GM19467 (cell line): Measurements from ENCODE around the gene LPAR3.

Experiments
- ATAC-seq: cut with Tn5 transposase; IDR thresholded peaks from one replicate; pipeline ENCODE4 v1.9.1; 2021; ENCODE audit warnings: mild to moderate bottlenecking, moderate library complexity; ENCODE audit not compliant: unreplicated experiment

LPAR3 gene

DNA sequence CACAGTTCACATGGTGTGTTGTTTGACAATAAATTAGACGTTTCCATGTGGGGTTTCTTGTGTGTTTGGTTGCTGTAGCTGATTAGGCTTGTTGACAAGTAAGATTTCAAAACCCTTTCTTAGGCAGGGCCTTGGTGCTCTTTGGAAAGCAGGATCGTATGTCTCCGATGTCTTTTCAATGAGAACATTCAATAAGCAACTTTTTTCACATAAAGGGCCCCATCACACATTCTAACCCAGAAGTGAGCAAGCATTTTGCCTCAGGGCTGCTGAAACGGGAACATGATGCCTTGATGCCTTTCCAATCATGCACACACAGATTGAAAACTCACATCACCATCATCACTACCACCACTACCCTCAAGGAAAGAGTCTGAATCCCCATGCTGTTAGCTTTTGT is 33.1 kb downstream of the LPAR3 start:
- no peak for ATAC-seq

DNA sequence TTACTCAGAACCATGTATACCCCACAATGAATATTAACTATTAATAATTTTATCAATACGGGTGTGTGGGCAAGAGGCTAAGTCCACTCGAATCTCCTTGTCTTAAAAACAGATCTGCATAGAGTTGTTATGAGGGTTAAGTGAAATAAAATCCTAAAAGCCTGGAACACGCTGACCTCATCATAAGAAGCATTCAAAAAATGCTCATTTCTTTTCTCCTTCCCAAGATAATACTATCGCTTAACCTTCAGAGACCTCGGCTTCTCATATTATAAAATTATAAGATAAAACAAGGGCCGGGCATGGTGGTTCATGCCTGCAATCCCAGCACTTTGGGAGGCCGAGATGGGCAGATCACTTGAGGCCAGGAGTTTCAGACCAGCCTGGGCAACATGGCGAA is 35.1 kb downstream of the LPAR3 start:
- ATAC-seq, result no peak

DNA sequence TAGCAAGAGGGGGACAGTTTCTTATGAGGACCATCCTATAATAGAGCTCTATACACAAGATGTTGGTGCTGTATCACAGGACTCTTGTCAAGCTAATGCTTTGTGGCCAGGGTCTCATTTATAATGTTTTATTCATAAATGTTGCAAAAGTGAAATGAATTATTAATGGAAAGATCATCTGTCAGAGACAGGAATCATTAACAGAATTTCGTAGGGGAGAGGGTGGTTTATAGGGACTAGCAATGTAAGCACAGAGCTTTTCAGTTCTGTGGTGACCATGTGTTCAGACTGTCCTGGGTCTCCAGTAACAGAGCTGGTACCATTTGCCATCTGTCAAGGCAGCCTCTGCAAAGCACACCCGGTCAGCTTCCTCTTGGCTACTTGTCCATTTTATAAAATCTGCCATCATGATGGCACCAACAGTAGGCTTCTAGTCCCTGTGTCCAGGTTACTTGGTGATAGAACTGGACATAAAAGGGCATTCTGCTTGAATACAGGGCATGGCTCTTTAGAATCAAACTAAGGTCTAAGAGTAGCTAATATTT is 36.2 kb downstream of the LPAR3 start:
- no peak for ATAC-seq

DNA sequence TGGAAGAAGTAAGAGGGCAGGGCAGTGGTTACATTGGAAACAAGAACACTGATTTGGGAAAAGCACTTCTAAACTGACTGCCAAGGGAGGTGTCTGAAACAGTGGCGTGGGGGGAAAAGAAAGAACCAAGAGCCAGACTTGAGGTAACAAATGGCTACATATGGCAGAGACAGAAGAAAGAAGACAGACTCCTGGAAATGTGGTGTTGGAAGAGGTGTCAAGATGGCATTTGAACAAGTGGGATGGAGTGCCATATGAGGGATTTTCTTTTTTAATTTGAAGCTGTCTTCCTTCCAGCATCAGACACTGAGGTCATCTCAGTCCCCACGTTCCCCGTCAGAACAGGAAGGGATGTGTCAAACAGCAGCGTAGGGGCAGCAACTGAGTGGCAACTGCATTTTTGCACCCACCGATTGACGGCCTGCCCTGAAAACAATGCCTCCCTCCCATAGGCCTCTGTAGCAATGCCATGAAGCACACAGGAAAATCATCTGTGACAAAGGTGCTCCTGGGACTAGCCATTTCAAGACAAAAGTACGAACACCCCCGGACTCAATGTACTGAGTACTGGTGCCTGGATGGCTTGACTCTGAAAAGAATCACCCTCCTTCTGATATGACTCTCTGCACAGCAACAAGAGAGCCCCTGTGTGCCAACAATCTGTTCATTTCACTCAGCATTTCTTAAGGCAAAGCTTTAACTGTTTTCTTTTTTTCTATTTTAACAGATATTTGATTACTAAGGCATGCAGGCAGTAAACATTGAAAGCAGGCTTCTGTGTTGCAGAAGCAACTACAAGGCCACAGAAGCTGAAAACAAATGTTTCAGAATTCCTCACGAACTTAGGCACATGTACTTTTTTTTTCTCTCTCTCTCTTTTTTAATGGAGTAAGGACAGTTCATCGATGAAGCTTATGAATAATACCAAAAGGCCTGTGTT is 37.0 kb downstream of the LPAR3 start:
- no peak for ATAC-seq

DNA sequence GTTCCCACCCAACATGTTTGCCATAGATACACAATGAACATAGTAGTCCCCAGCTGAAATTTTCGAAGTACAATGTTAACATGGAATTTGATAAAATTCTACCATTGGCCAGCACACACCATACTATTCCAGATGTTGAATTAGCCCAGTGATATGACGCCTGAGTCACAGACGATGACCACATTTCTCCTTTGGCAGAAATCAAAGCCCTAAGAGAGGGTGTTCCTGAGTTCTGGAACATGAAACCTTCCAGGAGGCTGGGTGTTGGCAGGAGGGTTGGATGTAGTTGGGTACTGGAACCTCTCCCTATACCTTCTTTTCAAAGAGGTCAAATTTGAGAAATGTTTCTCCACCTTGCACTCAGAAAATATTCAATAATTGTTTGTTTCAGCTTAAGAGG is 37.8 kb downstream of the LPAR3 start:
- ATAC-seq, result no peak

DNA sequence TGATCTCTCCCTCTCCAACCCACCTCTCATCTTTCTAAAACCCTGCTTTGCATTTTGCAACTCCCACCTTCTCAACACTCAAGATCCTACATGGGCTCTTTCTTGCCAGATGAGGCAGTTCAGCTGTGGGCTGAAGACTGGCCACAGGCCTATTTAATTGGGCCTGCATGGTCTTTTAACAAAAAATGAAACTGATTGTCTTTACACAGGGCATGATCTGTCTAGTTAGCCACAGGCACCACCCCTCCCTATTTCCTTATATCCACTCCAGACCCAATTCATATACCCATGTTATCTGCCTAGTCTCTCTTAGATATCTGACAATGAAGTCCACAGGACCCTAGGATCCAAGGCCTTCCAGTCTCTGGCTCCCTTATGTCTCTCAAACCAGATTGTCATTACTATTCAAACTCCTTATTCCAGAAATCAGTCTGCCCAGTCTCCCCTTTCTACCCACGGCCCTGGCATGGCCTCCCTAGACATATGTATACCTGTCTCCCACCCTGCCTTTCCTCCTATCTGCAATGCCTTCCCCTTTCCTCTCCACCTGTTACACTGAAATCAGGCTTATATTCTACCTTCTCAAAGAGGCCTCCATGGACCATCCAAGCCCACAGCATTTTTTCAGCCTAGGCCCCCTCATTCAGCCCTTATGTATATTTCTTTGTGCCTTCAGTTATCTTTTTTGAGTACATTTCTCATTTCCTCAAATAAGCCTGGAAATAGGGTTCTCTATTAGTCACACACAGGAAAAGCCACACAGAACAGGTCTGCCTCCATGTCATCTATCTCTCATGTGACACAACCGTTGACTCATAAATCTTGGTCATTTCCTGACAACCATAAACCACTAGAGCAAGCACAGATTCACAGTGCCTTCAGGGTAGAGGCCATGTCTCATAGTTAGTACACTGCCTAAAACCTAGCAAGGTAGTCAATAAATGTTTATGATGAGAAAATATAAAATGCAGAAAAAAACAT is 39.0 kb downstream of the LPAR3 start:
- ATAC-seq, result peak; percentile 90

DNA sequence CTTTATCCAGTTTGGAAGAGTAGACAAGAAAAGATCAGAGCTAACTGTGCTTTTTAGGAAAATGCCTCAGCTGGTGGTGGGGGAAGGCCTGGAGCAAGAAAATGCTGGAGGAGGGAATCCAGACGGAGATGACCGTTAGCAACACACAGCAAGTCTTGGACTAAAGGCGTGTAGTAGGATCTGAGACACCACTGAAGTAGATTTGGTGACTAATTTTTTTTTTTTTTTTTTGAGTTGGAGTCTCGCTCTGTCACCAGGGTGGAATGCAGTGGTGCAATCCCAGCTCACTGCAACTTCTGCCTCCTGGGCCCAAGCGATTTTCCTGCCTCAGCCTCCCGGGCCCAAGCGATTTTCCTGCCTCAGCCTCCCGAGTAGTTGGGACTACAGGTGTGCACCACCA is 41.2 kb downstream of the LPAR3 start:
- ATAC-seq, result no peak

DNA sequence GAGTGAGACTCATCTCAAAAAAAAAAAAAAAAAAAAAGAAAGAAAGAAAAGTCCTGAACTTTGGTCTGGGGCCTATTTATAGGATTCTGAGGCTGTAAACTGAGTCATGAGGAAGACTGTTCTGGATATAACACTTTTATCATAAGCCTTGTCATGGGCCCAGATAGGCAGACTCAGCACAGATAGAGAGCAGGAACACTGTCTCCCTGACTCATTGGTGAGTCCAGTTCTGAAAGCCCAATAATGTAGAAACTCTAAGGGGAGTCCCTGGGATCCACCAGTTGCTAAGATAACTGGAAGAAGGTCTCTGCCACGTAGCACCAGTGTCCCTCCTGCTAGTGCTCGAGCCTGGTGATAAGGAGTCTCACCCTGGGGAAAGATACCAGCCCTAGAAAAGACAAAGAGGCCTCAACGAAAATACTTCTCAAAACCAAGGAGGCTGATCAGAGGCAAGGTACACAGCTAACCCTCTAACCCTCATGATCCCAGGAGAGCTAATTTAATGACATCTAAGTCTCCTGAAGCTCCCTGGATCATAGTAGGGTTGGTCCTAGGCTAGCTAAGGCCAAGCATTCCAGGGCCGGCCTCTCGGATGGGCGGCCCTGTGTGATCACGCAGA is 43.5 kb downstream of the LPAR3 start:
- no peak for ATAC-seq

DNA sequence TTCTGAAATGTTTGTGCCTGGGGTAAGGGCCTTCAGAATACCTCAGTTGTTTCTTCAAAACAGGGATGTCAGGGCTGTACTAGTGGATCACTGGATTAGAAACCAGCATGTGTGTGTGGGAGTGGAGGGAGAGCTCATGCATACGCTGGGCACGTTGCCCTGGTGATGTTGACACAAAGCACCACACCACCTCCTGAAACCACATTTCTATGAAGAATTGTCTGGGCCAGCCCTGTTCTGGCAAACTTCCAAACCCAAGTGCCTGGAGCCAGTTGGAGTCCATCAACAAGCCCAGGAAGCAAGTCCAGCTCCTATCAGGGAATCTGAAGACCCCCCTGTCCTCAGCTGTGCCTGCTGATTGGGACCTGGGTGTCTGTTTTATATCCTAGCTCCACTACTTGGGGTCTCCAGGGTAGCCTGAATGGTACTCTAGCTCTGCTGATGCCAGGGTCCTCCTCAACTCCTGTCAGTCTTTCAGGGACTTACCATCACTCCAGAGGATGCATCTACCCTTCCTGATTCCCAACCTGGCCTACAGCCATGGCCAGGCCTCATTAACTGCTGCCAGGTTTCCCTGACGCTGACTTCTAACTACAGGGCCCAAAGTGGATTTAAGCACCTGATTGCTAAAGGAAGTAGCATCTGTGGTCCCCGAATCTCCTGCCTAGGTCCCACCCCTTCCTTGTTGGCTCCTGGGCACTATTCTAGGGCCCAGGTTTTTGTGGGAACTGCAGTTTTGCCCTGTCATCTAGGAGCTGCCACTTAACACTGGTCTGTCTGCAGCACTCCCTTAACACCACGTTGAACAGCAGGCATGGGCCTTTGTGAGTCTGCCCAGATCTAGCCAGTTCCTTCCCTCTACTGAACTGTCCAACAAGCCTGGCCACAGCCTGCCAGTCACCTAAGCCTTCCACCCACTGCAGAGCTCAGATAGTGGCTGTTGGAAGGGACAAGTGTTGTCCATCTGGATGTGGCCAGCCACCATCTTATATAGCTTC is 45.5 kb downstream of the LPAR3 start:
- ATAC-seq, result no peak

DNA sequence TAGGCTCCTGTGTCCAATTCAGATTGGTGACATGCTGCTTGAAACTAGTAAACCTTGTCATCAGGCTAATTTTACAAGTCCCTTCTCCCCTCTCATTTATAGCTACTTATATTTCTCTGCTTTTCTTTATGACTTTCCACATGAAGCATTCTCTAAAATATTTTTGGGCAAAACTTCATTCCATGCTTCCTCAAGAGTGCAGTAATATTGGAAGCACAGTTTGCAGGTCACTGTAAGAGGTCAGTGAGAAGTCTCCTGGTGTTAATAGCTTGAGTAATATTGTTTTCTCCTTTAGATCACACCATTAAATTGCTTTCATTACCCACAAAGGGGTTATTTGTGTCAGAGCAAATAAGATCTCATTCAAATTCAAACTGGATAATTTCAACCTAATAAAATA is 46.6 kb downstream of the LPAR3 start:
- ATAC-seq, result no peak

DNA sequence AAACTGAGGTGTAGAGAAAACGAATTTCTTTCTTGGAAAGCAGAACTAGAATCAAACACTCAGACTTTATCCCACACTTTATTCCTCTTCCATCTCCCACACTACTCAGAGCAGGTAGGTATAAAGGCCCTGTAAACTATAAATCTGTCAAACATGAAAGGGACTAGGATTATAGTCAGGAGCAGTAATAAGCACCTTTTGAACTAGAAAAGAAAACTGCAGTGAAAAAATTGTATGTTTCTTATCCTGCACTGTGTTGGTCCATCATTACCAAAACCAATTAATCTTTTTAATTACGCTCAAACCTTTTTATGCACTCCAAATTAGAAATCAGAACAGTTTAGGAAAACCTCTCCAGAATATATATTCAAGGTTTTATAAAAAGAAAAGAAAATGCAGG is 47.6 kb downstream of the LPAR3 start:
- no peak for ATAC-seq

DNA sequence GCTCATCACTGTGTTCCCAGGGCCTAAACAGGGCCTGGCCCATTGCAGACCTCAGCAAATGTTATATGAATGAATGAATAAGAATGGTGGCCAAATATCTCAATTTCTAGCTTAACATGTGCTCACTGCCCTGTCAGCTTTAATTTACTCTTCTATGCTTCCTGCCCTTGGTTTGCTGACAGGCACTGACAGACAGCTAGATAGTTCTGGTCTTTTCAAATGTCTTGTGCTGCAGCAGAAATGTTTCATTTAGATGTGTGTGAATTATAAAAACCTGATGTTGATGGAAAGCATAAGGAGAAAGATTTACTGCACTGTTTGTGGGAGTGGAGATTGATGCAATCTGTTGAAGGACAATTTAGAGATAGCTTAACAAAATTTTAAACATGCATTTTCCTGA is 48.9 kb downstream of the LPAR3 start:
- no peak for ATAC-seq

DNA sequence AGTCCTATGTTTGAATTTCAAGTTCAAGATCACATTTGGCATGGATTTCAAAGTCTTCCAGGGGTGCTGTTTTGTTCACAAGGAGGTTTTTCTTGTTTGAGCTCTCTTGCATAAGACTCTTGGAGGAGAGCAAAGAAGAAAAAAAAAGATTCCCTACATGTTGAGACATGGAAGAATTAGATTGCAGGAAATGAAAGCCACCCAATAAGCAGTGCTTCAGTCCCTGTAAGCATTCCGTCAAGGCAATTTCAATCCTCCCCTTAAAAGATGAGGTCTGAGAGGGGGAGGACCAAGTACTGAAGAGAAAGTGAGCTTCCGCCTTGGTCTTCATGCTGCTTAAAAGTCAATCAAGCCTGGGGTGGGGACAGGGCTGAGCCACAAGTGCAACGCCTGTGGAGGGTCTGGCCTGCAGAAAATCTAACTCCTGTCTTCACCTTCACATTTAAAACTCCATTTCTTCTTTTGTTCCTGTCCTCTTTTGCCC is 50.2 kb downstream of the LPAR3 start:
- ATAC-seq, result no peak

DNA sequence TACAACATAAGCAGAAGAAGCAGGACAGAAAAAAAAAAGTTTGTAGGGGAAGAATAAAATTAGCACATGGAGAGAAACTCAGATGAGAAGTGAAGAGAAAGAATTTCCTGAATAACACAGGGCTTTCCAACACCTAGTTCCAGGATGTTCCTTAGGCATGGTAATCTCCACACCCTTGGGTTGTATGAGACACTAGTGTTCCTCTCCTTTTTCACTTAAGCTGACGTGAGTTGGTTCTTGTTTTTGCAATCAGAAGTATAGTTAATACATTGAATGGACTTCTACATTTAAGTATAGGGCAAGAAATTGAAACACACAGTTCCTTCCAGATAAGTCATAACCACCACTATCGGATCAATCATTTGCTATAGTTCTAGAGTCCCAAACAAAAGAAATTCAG is 51.0 kb downstream of the LPAR3 start:
- ATAC-seq, result no peak

DNA sequence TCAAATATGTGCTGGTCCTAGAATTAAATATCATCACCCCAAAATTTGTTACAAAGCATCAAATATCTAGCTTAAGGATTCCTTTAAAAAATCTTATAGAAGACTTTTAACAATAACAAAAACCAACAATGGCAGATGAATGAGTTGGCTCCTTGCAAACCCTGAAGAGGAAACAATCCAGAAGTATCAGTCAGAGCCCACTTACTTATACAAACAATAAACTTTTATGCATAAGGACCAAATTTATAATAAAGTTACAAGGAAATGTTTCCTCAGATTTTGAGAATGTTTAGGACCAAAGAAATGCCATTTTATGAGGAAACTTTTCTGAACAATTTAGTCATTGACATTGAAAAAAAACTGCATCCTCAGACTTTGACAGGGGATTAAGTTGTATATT is 52.7 kb downstream of the LPAR3 start:
- ATAC-seq, result no peak

DNA sequence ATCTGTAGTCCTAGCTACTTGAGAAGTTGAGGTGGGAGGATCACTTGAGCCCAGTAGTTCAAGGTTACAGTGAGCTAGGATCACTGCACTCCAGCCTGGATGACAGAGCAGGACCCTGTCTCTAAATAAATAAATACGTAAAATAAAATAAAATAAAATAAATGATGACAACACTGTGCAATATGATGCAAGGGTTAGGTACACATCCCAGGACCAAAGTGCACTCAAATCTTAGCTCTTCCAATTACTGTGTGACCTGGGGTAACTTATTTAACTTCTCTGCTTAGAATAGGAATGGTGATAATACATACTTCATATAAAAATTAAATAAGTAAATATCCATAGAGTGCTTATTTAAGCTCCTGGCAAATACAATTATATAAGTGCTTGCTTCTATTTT is 53.5 kb downstream of the LPAR3 start:
- no peak for ATAC-seq

DNA sequence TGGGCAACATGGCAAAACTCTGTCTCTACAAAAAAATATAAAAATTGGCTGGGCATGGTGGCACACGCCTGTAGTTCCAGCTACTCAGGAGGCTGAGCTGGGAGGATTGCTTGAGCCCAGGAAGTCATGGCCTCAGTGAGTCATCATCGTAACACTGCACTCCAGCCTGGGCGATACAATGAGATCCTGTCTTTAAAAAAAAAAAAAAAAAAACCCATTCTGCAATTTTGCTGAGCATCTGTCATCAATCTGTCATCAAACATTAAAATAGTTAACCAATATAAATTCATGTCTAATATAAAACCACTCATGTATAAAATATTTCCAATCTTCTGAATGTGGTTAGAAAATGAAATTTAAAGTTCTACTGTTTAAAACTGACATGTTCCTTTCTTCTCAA is 56.9 kb downstream of the LPAR3 start:
- no peak for ATAC-seq

DNA sequence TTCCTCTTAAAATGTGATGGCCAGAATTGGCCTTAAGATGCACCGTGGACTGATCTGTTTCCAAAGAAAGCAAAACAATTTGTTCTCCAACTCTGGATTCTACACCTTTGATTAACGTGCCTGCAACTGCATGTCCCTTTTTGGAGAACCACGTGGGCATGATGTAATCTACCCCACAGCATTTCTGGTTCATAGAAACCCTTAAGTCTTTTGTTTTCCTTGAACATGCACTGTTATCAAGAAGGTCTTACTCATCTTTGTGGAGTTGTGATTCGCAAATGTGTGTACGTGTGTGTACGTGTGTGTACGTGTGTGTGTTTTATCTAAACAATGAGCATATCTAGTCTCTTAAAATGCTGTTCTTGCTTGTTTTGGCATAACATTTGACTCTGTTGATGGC is 57.8 kb downstream of the LPAR3 start:
- no peak for ATAC-seq

DNA sequence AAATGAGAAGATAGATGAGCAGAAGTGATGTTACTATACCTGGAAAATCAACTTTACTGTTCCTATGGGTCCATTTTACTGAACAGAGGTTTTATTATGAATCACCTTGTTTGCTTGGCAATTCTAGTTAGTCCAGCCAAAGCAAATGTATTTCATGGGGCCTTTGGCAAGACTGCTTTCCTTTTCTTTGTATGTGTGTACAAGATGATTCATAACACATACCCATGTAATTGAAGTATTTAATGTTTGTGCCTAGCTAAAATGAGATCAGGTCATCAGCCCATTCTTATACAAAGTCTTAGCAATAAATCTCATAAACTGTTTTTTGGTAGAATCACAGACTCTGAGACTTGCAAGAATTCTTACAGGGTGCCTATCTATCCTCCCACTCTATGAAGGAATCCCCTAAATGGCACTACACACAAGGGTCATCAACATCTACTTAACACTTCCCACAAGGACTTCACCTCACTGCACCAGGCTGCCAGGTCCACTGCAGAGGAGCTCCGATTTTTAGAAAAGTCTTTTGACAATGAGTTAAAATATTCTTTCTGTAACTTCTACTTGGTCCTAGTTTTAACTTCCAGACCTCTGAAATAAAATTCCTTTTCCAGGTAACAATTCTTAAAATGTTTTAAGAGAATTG is 58.5 kb downstream of the LPAR3 start:
- no peak for ATAC-seq
